ENCODE measurements around the gene TBX18. TPM values are rescaled to one million over a fixed set of nuclear protein-coding genes. Genes with fewer than 3 reads are reported as not detected.

Gene TBX18
- total RNA-seq, 1 experiment from 2014 or later, result 14.4 TPM

- TF ChIP-seq, protein P1, sequence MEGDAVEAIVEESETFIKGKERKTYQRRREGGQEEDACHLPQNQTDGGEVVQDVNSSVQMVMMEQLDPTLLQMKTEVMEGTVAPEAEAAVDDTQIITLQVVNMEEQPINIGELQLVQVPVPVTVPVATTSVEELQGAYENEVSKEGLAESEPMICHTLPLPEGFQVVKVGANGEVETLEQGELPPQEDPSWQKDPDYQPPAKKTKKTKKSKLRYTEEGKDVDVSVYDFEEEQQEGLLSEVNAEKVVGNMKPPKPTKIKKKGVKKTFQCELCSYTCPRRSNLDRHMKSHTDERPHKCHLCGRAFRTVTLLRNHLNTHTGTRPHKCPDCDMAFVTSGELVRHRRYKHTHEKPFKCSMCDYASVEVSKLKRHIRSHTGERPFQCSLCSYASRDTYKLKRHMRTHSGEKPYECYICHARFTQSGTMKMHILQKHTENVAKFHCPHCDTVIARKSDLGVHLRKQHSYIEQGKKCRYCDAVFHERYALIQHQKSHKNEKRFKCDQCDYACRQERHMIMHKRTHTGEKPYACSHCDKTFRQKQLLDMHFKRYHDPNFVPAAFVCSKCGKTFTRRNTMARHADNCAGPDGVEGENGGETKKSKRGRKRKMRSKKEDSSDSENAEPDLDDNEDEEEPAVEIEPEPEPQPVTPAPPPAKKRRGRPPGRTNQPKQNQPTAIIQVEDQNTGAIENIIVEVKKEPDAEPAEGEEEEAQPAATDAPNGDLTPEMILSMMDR (IDR thresholded peaks at IDR 0.05 in 2 of 3, conservative IDR thresholded peaks at IDR 0.05 in 1 of 3; ENCODE audit: borderline replicate concordance in 1 of 3, insufficient read depth in 1 of 3, low read depth in 2 of 3, low read length in 2 of 3), result no peak
- no peak for TF ChIP-seq ZBTB33 (IDR thresholded peaks at IDR 0.05; ENCODE audit: extremely low read depth, insufficient replicate concordance, low read length)
- no peak for TF ChIP-seq FOSL1 (IDR thresholded peaks at IDR 0.05; ENCODE audit: low read depth)
- no peak for TF ChIP-seq YY1 (IDR thresholded peaks at IDR 0.05; ENCODE audit: extremely low read depth, insufficient replicate concordance, low read depth, low read length)
- no peak for TF ChIP-seq EZH2 (IDR thresholded peaks at IDR 0.05)
Measured at GRCh38 chr6:84801250-84801649, 36.9 kb upstream of the TBX18 start (continued).

- DNase-seq (ENCODE audit: low read depth, low spot score), result no peak
- Histone ChIP-seq H4K20me1 (ENCODE audit: insufficient read depth) (no peaks in the 10 kb centered on the region), H3K9me3 (ENCODE audit: control insufficient read depth in 1 of 2, insufficient read depth in 1 of 2, low read depth in 1 of 2, low read length in 2 of 2) (no peaks in the 10 kb centered on the region), H2AFZ (ENCODE audit: low read depth, low read length, poor library complexity, severe bottlenecking) (no peak overlapping the region), H3K4me2 (ENCODE audit: low read length) (no peak overlapping the region), H3K79me2 (ENCODE audit: insufficient read depth, low read length) (no peaks in the 10 kb centered on the region), H3K4me3 (replicated peaks in 1 of 2; ENCODE audit: low read depth in 1 of 2, low read length in 2 of 2) (no peak overlapping the region), H3K9me2 (ENCODE audit: insufficient read depth) (peaks cover 3% of the 10 kb centered on the region; the same call in 1 of the 2 replicates), H3K9ac (ENCODE audit: low read length) (no peak overlapping the region), H3K27ac (ENCODE audit: low read depth, low read length) (no peak overlapping the region), H3K36me3 (ENCODE audit: control insufficient read depth in 1 of 2, insufficient read depth in 2 of 2, low read length in 2 of 2) (no peaks in the 10 kb centered on the region), H3K4me1 (ENCODE audit: control insufficient read depth in 1 of 2, insufficient read depth in 2 of 2, low read length in 2 of 2) (no peaks in the 10 kb centered on the region; a peak in 1 of 4 replicates), H3K27me3 (ENCODE audit: insufficient read depth, low read length) (no peaks in the 10 kb centered on the region)
- intact Hi-C loops (cut with micrococcal nuclease), result no loop called here
- no peak for TF ChIP-seq FOSL1 (IDR thresholded peaks at IDR 0.05; ENCODE audit: low read depth)
- TF ChIP-seq, protein P1 (IDR thresholded peaks at IDR 0.05 in 2 of 3, conservative IDR thresholded peaks at IDR 0.05 in 1 of 3; ENCODE audit: borderline replicate concordance in 1 of 3, insufficient read depth in 1 of 3, low read depth in 2 of 3, low read length in 2 of 3), result no peak
- TF ChIP-seq POLR2AphosphoS5 (IDR thresholded peaks at IDR 0.05; ENCODE audit: low read depth, low read length), result no peak
- no peak for TF ChIP-seq SRF (IDR thresholded peaks at IDR 0.05; ENCODE audit: low read depth)
- CTCF ChIA-PET, result no interaction called here
- no TSS peak for BruUV-seq (replicated peaks)
- POLR2A ChIA-PET, result no interaction called here
- no peak for ATAC-seq
- RAD21 ChIA-PET (ENCODE audit: low non-redundant PET in 1 of 2, low total read pairs in 2 of 2, uncharacterized antibody in 2 of 2, unreplicated experiment in 2 of 2), result no interaction called here
Measured at GRCh38 chr6:84798257-84798656, 33.9 kb upstream of the TBX18 start.

All from HCT116 (cell line).